K562 (cell line): ENCODE measurements around the gene CCDC192. TPM values are rescaled to one million over a fixed set of nuclear protein-coding genes. Genes with fewer than 3 reads are reported as not detected.

Experiments
- ATAC-seq: fragments of 200-7000 bp; cut with Tn5 transposase; 3 replicates; pipeline ENCODE4 v1.9.1; 2020; ENCODE audit warnings: moderate library complexity
- BruUV-seq: library from RNA; stranded (reverse); fragments of 400-500 nt; replicated peaks from 2 replicates; lab custom pipeline; 2021; lab: Mats Ljungman, UMichigan
- CTCF ChIA-PET: fragments of 300-600 bp; formaldehyde crosslinking; extraction: SDS; loops from one replicate; lab custom pipeline; 2021; ENCODE audit warnings: low intra/inter-chr PET ratio; lab: Yijun Ruan, JAX
- POLR2A ChIA-PET: fragments of 300-600, 350-650 bp; sonication (Branson Sonifier 250); formaldehyde crosslinking; extraction: SDS; loops from one replicate; lab custom pipeline; 2021; ENCODE audit warnings: antibody characterized with exemption, inconsistent platforms; lab: Yijun Ruan, JAX
- DNase-seq, 4 experiments: peaks; one replicate each; pipeline versions ENCODE4 v3.0.0 to v3.0.0-alpha.2; 2011 to 2018; ENCODE audit warnings: low spot score in 3 of 4, mixed read lengths in 3 of 4; ENCODE audit errors: extremely low read depth in 1 of 4
- FAIRE-seq: peaks from 2 replicates; lab custom pipeline; 2011; peaks lifted over from hg19 to GRCh38; lab: Jason Lieb, UNC
- H2AFZ ChIP-seq: 2 replicates; pipeline ENCODE4 v1.6.0; 2011; ENCODE audit warnings: low read depth, low read length, control low read depth, inconsistent platforms
- H3K27ac ChIP-seq: fragments of 200-600 bp; 3 replicates; pipeline ENCODE4 v1.8.0; 2011; ENCODE audit warnings: low read depth, mild to moderate bottlenecking, control low read depth, inconsistent platforms, low read length, moderate library complexity, mixed read lengths; ENCODE audit errors: extremely low read depth
- H3K27me3 ChIP-seq, 2 experiments: fragments of 300-600 bp in 1 of 2; 2 replicates in 1 of 2; 3 replicates in 1 of 2; pipeline versions ENCODE4 v1.6.0 to v1.8.0; 2011; ENCODE audit warnings: inconsistent platforms in 2 of 2, low read length in 2 of 2, mild to moderate bottlenecking in 1 of 2, mixed read lengths in 1 of 2, moderate library complexity in 1 of 2; ENCODE audit not compliant: control insufficient read depth in 2 of 2, insufficient read depth in 2 of 2
- H3K36me3 ChIP-seq: fragments of 300-600 bp; 3 replicates; pipeline ENCODE4 v1.8.0; 2011; ENCODE audit warnings: mild to moderate bottlenecking, low read length, inconsistent platforms; ENCODE audit not compliant: control insufficient read depth, insufficient read depth
- H3K4me1 ChIP-seq, 2 experiments: fragments of 200-600 bp in 1 of 2; replicated peaks in 1 of 2; 2 replicates in 1 of 2; 3 replicates in 1 of 2; pipeline versions ENCODE4 v1.5.1 to v1.8.0; 2011; ENCODE audit warnings: inconsistent platforms in 2 of 2, low read length in 2 of 2, mild to moderate bottlenecking in 1 of 2, mixed read lengths in 1 of 2, moderate library complexity in 1 of 2; ENCODE audit not compliant: control insufficient read depth in 2 of 2, insufficient read depth in 2 of 2
- H3K4me2 ChIP-seq: 2 replicates; pipeline ENCODE4 v1.6.1; 2011; ENCODE audit warnings: low read length, control low read depth, inconsistent platforms, mixed read lengths; ENCODE audit not compliant: insufficient read depth
- H3K4me3 ChIP-seq: fragments of 200-600 bp; sonication (generic), shearing (Covaris generic); 2 replicates; pipeline ENCODE4 v1.5.1; 2016; ENCODE audit warnings: control low read depth, inconsistent platforms
- H3K79me2 ChIP-seq: fragments of 200-600 bp; 3 replicates; pipeline ENCODE4 v1.8.0; 2011; ENCODE audit warnings: low read length, inconsistent platforms; ENCODE audit not compliant: control insufficient read depth, insufficient read depth
- H3K9ac ChIP-seq, 2 experiments: 2 replicates each; pipeline versions ENCODE4 v1.6.0 to v1.6.1; 2011; ENCODE audit warnings: low read depth in 2 of 2, low read length in 2 of 2, control low read depth in 1 of 2, inconsistent platforms in 1 of 2, mild to moderate bottlenecking in 1 of 2, mixed read lengths in 1 of 2; ENCODE audit not compliant: insufficient read depth in 1 of 2
- H3K9me1 ChIP-seq: one replicate; pipeline ENCODE4 v1.6.0; 2011; ENCODE audit warnings: inconsistent platforms, mild to moderate bottlenecking, low read length, moderate library complexity; ENCODE audit not compliant: control insufficient read depth, insufficient read depth
- H3K9me3 ChIP-seq: replicated peaks from 2 replicates; pipeline ENCODE4 v1.5.1; 2011; ENCODE audit warnings: low read depth, low read length, inconsistent platforms; ENCODE audit not compliant: control insufficient read depth, insufficient read depth
- H4K20me1 ChIP-seq: replicated peaks from 2 replicates; pipeline ENCODE4 v1.6.1; 2011; ENCODE audit warnings: low read length, inconsistent platforms, mixed read lengths; ENCODE audit not compliant: control insufficient read depth, insufficient read depth
- EZH2 ChIP-seq: IDR thresholded peaks from 2 replicates; pipeline ENCODE4 v1.6.1; 2012; ENCODE audit warnings: low read depth, mild to moderate bottlenecking, inconsistent platforms, low read length, borderline replicate concordance
- FOXJ3 ChIP-seq: sonication (generic); formaldehyde crosslinking; IDR thresholded peaks from 2 replicates; pipeline ENCODE4 v1.4.0; 2020; ENCODE audit warnings: mild to moderate bottlenecking, missing genetic modification reagents
- ZC3H4 ChIP-seq: sonication (generic); formaldehyde crosslinking; IDR thresholded peaks from 2 replicates; pipeline ENCODE4 v1.9.0; 2021; ENCODE audit warnings: missing genetic modification reagents, borderline replicate concordance
- WGBS: fragments of 100-300 bp; shearing (Covaris generic); methylation state at CpG from one replicate; pipeline ENCODE4 v1.1.6; 2016; ENCODE audit warnings: low coverage, mixed read lengths; ENCODE audit not compliant: insufficient coverage; ENCODE audit errors: missing lambda C conversion rate; 5-methylcytosine and 5-hydroxymethylcytosine counted together
- in situ Hi-C: fragments of 300-500 bp; cut with MboI; formaldehyde crosslinking; loops from 4 replicates; pipeline ENCODE4 v1.15.0; 2018; ENCODE audit warnings: inconsistent platforms, mixed read lengths
- intact Hi-C: fragments of 100-400 bp; cut with micrococcal nuclease; formaldehyde crosslinking; loops from 2 replicates; pipeline ENCODE4 v1.14.2; 2022
- polyA plus RNA-seq, 8 experiments: library from polyadenylated mRNA; depleted of rRNA in 4 of 8; stranded (reverse) in 5 of 8; unstranded in 3 of 8; fragments of >200 nt; fragmentation: Nextera tagmentation in 2 of 8; fragmentation: Illumina TruSeq in 1 of 8; extraction: Ambion mirVana in 2 of 8; extraction: Trizol in 1 of 8; gene quantifications; 2 replicates each; pipeline versions ENCODE4 v1.2.1 to v1.2.3, GENCODE V29; 2011 to 2014; ENCODE audit warnings: inconsistent platforms in 1 of 8, missing spikeins in 1 of 8
- total RNA-seq, 7 experiments: library from RNA; depleted of rRNA in 6 of 7; stranded (reverse); fragments of >200 nt in 6 of 7; fragmentation: Illumina TruSeq in 2 of 7; extraction: Trizol in 2 of 7; gene quantifications; 2 replicates each; pipeline versions ENCODE4 v1.2.1 to v1.2.3, GENCODE V29; 2011 to 2021; ENCODE audit warnings: low replicate concordance in 1 of 7
- TF ChIP-seq, protein P1 (sequence below): fragments of 450-650 bp; IDR thresholded peaks from 2 replicates; pipeline ENCODE4 v1.6.1; 2018; ENCODE audit not compliant: partially characterized antibody

The CCDC192 gene
- total and polyA plus RNA-seq, 9 of the 15 experiments (the other 6 are each of a cell fraction or from before 2014, with no cell fraction given), result 0.21 to 0.66 (median 0.38) TPM; not detected in 2

DNA sequence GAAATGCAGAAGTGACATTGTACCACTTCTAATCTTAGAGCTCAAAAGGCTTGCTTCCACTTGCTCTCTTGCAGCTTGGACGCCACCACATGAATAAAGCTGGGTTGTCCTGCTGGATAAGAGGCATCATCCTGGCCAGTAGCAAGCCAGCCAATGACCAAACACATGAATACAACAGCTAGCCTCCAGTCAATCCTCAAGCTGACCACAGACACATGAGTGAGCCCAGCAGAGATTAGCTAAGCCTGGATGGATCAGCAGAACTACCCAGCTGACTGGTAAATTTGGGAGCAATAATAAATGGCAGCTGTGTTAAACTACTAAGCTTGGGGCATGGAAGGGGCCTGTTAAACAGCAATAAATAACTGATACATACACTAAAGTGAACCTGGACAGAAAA lies 259.3 kb downstream of the CCDC192 start:
- intact Hi-C loops, result no loop called here
- WGBS, result 36% methylated on average over 1 of the region's 1 CpG

More for the DNA sequence above, 259.3 kb downstream of the CCDC192 start:
- Histone ChIP-seq H3K9me1 (no peaks in the 10 kb centered on the region), H3K79me2 (no peaks in the 10 kb centered on the region), H3K27ac (no peak overlapping the region), H3K4me1 (no peaks in the 10 kb centered on the region; a peak in 2 of 5 replicates), H3K4me2 (no peak overlapping the region), H3K9ac (no peak overlapping the region), H4K20me1 (no peaks in the 10 kb centered on the region), H3K36me3 (no peaks in the 10 kb centered on the region), H3K4me3 (no peak overlapping the region), H3K9me3 (no peaks in the 10 kb centered on the region), H3K27me3 (no peaks in the 10 kb centered on the region)
- ATAC-seq (peak; percentile 32; the same call in 1 of the 3 replicates), DNase-seq (peak in 1 of 4 experiments; percentile 9), FAIRE-seq (no peak)
- CTCF ChIA-PET, result no interaction called here
- POLR2A ChIA-PET, result no interaction called here
- BruUV-seq, result no TSS peak
- TF ChIP-seq EZH2 (no peak), FOXJ3 (no peak), ZC3H4 (CRISPR knock-in tag) (no peak)
- TF ChIP-seq, protein P1, sequence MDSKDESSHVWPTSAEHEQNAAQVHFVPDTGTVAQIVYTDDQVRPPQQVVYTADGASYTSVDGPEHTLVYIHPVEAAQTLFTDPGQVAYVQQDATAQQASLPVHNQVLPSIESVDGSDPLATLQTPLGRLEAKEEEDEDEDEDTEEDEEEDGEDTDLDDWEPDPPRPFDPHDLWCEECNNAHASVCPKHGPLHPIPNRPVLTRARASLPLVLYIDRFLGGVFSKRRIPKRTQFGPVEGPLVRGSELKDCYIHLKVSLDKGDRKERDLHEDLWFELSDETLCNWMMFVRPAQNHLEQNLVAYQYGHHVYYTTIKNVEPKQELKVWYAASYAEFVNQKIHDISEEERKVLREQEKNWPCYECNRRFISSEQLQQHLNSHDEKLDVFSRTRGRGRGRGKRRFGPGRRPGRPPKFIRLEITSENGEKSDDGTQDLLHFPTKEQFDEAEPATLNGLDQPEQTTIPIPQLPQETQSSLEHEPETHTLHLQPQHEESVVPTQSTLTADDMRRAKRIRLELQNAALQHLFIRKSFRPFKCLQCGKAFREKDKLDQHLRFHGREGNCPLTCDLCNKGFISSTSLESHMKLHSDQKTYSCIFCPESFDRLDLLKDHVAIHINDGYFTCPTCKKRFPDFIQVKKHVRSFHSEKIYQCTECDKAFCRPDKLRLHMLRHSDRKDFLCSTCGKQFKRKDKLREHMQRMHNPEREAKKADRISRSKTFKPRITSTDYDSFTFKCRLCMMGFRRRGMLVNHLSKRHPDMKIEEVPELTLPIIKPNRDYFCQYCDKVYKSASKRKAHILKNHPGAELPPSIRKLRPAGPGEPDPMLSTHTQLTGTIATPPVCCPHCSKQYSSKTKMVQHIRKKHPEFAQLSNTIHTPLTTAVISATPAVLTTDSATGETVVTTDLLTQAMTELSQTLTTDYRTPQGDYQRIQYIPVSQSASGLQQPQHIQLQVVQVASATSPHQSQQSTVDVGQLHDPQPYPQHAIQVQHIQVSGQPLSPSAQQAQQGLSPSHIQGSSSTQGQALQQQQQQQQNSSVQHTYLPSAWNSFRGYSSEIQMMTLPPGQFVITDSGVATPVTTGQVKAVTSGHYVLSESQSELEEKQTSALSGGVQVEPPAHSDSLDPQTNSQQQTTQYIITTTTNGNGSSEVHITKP, result no peak
- TF ChIP-seq, all 486 proteins: peak for 0
- in situ Hi-C loops, result no loop called here
- no peak overlapping the region for H2AFZ ChIP-seq
